HepG2 (cell line): ENCODE measurements around the gene UGCG. TPM values are rescaled to one million over a fixed set of nuclear protein-coding genes. Genes with fewer than 3 reads are reported as not detected.
A peak's percentile ranks its signal among the peaks of the same experiment; 100 is the strongest.

Experiments
- AKAP8 ChIP-seq: sonication (generic); formaldehyde crosslinking; IDR thresholded peaks from 2 replicates; pipeline ENCODE4 v1.5.1; 2020; ENCODE audit warnings: mild to moderate bottlenecking, missing genetic modification reagents
- ATRX ChIP-seq: sonication (generic); formaldehyde crosslinking; IDR thresholded peaks from 2 replicates; pipeline ENCODE4 v1.4.0; 2020; ENCODE audit warnings: missing genetic modification reagents, borderline replicate concordance
- BHLHE40 ChIP-seq: IDR thresholded peaks from 2 replicates; pipeline ENCODE4 v1.6.1; 2011; ENCODE audit warnings: low read length, improper control_type of control experiment
- CEBPB ChIP-seq: IDR thresholded peaks from 2 replicates; pipeline ENCODE4 v1.6.1; 2011; ENCODE audit warnings: low read depth, low read length, improper control_type of control experiment, borderline replicate concordance
- CHCHD3 ChIP-seq: sonication (generic); formaldehyde crosslinking; IDR thresholded peaks from 2 replicates; pipeline ENCODE4 v1.8.0; 2022; ENCODE audit warnings: mild to moderate bottlenecking, missing genetic modification reagents, moderate library complexity
- HDAC6 ChIP-seq: fragments of 200-600 bp; sonication (generic); IDR thresholded peaks from 2 replicates; pipeline ENCODE4 v1.7.0; 2017; ENCODE audit warnings: mild to moderate bottlenecking, antibody characterized with exemption, low read length, low read depth
- NFE2L2 ChIP-seq: fragments of 150-350 bp; IDR thresholded peaks from 2 replicates; pipeline ENCODE4 v1.6.1; 2014; ENCODE audit warnings: low read length
- PAX8 ChIP-seq: sonication (generic); formaldehyde crosslinking; IDR thresholded peaks from 2 replicates; pipeline ENCODE4 v1.8.0; 2022; ENCODE audit warnings: mild to moderate bottlenecking, missing genetic modification reagents, borderline replicate concordance
- PCBP1 ChIP-seq: fragments of 200-400 bp; formaldehyde crosslinking; IDR thresholded peaks from 2 replicates; pipeline ENCODE4 v1.6.1; 2017; ENCODE audit warnings: mild to moderate bottlenecking, low read depth, low read length, borderline replicate concordance
- YY1 ChIP-seq: IDR thresholded peaks from 2 replicates; pipeline ENCODE4 v1.6.1; 2011; ENCODE audit warnings: low read length, low read depth, moderate library complexity, mild to moderate bottlenecking; ENCODE audit not compliant: insufficient read depth, insufficient replicate concordance
- ZBTB7A ChIP-seq: sonication (generic); formaldehyde crosslinking; IDR thresholded peaks from 2 replicates; pipeline ENCODE4 v1.8.0; 2022; ENCODE audit warnings: mild to moderate bottlenecking, missing genetic modification reagents
- ZC3H4 ChIP-seq: sonication (generic); formaldehyde crosslinking; IDR thresholded peaks from 2 replicates; pipeline ENCODE4 v1.4.0; 2020; ENCODE audit warnings: missing genetic modification reagents, borderline replicate concordance
- ZNF142 ChIP-seq: sonication (generic); formaldehyde crosslinking; IDR thresholded peaks from 2 replicates; pipeline ENCODE4 v1.4.0; 2020; ENCODE audit warnings: missing genetic modification reagents
- ZNF484 ChIP-seq: sonication (generic); formaldehyde crosslinking; IDR thresholded peaks from 2 replicates; pipeline ENCODE4 v1.5.1; 2020; ENCODE audit warnings: mild to moderate bottlenecking, low read depth, missing genetic modification reagents, borderline replicate concordance
- ZNF777 ChIP-seq: sonication (generic); formaldehyde crosslinking; IDR thresholded peaks from 2 replicates; pipeline ENCODE4 v1.4.0; 2020; ENCODE audit warnings: missing genetic modification reagents
- ZNF790 ChIP-seq: sonication (generic); formaldehyde crosslinking; IDR thresholded peaks from 2 replicates; pipeline ENCODE4 v1.8.0; 2022; ENCODE audit warnings: missing genetic modification reagents, mild to moderate bottlenecking, borderline replicate concordance
- ZNF83 ChIP-seq: sonication (generic); formaldehyde crosslinking; IDR thresholded peaks from 2 replicates; pipeline ENCODE4 v1.4.0; 2020; ENCODE audit warnings: missing genetic modification reagents, mild to moderate bottlenecking, borderline replicate concordance
- ZSCAN22 ChIP-seq: sonication (generic); formaldehyde crosslinking; IDR thresholded peaks from 2 replicates; pipeline ENCODE4 v1.4.0; 2020; ENCODE audit warnings: mild to moderate bottlenecking, missing genetic modification reagents
- ZSCAN29 ChIP-seq: sonication (generic); formaldehyde crosslinking; conservative IDR thresholded peaks from 2 replicates; pipeline ENCODE4 v1.4.0; 2020; ENCODE audit warnings: mild to moderate bottlenecking, missing genetic modification reagents
- polyA plus RNA-seq, 8 experiments: library from polyadenylated mRNA; depleted of rRNA in 3 of 8; stranded (reverse) in 7 of 8; unstranded in 1 of 8; fragments of >200 nt; fragmentation: Illumina TruSeq in 4 of 8; extraction: Trizol in 4 of 8; gene quantifications; 2 replicates each; pipeline versions ENCODE4 v1.2.1 to v1.2.3, GENCODE V29; 2011 to 2016; ENCODE audit warnings: low read depth in 4 of 8, missing spikeins in 1 of 8, mixed read lengths in 1 of 8; ENCODE audit not compliant: insufficient read depth in 1 of 8
- total RNA-seq, 5 experiments: library from RNA; depleted of rRNA; stranded (reverse); fragments of >200 nt; fragmentation: Illumina TruSeq; extraction: Trizol; gene quantifications; 2 replicates each; pipeline ENCODE4 v1.2.3, GENCODE V29; 2016; ENCODE audit warnings: low read depth in 1 of 5
- TF ChIP-seq, protein P1 (sequence below): sonication (generic); IDR thresholded peaks from 2 replicates; pipeline ENCODE4 v1.6.1; 2016; ENCODE audit warnings: low read depth, borderline replicate concordance
- TF ChIP-seq, protein P2 (sequence below): sonication (generic); formaldehyde crosslinking; IDR thresholded peaks from 2 replicates; pipeline ENCODE4 v1.8.1; 2023; ENCODE audit warnings: missing genetic modification reagents, inconsistent platforms, borderline replicate concordance

UGCG gene
- total and polyA plus RNA-seq, 2 of the 13 experiments (the other 11 are each of a cell fraction or from before 2014, with no cell fraction given) = 10.5 to 13.9 TPM

GRCh38 chr9:111896942-111897600, 457 bp downstream of the UGCG start (continued):
- no peak for TF ChIP-seq ZNF142 (CRISPR knock-in tag)
- no peak for TF ChIP-seq ATRX (CRISPR knock-in tag)
- no peak for TF ChIP-seq CEBPB
- no peak for TF ChIP-seq ZNF790 (CRISPR knock-in tag)
- 0 out of 2 replicates have a peak, but pooled peaks have one; percentile 55 for TF ChIP-seq ZNF83 (CRISPR knock-in tag)
- TF ChIP-seq YY1 = peak; percentile 41
- TF ChIP-seq ZSCAN29 (CRISPR knock-in tag) = 0 out of 2 replicates have a peak, but pooled peaks have one; percentile 20
- no peak for TF ChIP-seq PCBP1
- TF ChIP-seq BHLHE40 = peak; percentile 11; the same call in 1 of the 2 replicates
- no peak for TF ChIP-seq HDAC6
- TF ChIP-seq AKAP8 (CRISPR knock-in tag) = no peak
- TF ChIP-seq ZSCAN22 = no peak
- TF ChIP-seq, protein P1, sequence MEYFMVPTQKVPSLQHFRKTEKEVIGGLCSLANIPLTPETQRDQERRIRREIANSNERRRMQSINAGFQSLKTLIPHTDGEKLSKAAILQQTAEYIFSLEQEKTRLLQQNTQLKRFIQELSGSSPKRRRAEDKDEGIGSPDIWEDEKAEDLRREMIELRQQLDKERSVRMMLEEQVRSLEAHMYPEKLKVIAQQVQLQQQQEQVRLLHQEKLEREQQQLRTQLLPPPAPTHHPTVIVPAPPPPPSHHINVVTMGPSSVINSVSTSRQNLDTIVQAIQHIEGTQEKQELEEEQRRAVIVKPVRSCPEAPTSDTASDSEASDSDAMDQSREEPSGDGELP = no peak
- TF ChIP-seq PAX8 (CRISPR knock-in tag) = 0 out of 2 replicates have a peak, but pooled peaks have one; percentile 37
- peak; percentile 82 for TF ChIP-seq ZBTB7A (CRISPR knock-in tag)
- no peak for TF ChIP-seq CHCHD3 (CRISPR knock-in tag)
- no peak for TF ChIP-seq ZNF484 (CRISPR knock-in tag)
- TF ChIP-seq ZC3H4 (CRISPR knock-in tag) = no peak
- no peak for TF ChIP-seq NFE2L2
- TF ChIP-seq, protein P2, sequence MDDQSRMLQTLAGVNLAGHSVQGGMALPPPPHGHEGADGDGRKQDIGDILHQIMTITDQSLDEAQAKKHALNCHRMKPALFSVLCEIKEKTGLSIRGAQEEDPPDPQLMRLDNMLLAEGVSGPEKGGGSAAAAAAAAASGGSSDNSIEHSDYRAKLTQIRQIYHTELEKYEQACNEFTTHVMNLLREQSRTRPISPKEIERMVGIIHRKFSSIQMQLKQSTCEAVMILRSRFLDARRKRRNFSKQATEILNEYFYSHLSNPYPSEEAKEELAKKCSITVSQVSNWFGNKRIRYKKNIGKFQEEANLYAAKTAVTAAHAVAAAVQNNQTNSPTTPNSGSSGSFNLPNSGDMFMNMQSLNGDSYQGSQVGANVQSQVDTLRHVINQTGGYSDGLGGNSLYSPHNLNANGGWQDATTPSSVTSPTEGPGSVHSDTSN (CRISPR knock-in tag) = no peak
- no peak for TF ChIP-seq ZNF777 (CRISPR knock-in tag)
